HL-60 (cell line): ENCODE data around the gene MAP3K21.

Source experiments
- TF ChIP-seq, protein P1 (sequence below): IDR thresholded peaks from one replicate; pipeline ENCODE4 v1.5.1; 2011; ENCODE audit warnings: low read length, control low read depth, inconsistent platforms; ENCODE audit not compliant: insufficient read depth
- TF ChIP-seq, protein P2 (sequence below): IDR thresholded peaks from 2 replicates; pipeline ENCODE4 v1.6.1; 2012; ENCODE audit warnings: low read depth; ENCODE audit not compliant: insufficient replicate concordance

DNA sequence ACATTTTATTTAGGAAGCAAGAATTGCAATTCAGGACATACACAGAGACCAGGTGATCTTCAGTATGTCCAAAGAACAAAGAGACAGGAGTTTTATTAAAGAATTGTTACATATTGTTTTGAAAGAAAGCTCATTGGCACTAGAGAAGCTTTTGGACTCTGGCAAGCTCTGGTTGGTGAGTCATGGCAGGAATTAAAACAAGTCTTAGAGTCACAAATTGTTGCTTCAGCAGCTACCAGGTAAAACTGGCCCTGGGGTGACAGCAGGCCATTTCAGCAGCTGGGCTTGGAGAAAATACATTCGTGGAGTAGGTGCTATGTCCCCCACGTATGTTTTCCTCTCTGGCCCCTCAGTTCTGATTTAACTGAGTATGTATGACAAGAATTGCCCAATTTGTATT is 58.8 kb downstream of the MAP3K21 start:
- TF ChIP-seq, protein P1, sequence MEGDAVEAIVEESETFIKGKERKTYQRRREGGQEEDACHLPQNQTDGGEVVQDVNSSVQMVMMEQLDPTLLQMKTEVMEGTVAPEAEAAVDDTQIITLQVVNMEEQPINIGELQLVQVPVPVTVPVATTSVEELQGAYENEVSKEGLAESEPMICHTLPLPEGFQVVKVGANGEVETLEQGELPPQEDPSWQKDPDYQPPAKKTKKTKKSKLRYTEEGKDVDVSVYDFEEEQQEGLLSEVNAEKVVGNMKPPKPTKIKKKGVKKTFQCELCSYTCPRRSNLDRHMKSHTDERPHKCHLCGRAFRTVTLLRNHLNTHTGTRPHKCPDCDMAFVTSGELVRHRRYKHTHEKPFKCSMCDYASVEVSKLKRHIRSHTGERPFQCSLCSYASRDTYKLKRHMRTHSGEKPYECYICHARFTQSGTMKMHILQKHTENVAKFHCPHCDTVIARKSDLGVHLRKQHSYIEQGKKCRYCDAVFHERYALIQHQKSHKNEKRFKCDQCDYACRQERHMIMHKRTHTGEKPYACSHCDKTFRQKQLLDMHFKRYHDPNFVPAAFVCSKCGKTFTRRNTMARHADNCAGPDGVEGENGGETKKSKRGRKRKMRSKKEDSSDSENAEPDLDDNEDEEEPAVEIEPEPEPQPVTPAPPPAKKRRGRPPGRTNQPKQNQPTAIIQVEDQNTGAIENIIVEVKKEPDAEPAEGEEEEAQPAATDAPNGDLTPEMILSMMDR, result no peak
- TF ChIP-seq, protein P2, sequence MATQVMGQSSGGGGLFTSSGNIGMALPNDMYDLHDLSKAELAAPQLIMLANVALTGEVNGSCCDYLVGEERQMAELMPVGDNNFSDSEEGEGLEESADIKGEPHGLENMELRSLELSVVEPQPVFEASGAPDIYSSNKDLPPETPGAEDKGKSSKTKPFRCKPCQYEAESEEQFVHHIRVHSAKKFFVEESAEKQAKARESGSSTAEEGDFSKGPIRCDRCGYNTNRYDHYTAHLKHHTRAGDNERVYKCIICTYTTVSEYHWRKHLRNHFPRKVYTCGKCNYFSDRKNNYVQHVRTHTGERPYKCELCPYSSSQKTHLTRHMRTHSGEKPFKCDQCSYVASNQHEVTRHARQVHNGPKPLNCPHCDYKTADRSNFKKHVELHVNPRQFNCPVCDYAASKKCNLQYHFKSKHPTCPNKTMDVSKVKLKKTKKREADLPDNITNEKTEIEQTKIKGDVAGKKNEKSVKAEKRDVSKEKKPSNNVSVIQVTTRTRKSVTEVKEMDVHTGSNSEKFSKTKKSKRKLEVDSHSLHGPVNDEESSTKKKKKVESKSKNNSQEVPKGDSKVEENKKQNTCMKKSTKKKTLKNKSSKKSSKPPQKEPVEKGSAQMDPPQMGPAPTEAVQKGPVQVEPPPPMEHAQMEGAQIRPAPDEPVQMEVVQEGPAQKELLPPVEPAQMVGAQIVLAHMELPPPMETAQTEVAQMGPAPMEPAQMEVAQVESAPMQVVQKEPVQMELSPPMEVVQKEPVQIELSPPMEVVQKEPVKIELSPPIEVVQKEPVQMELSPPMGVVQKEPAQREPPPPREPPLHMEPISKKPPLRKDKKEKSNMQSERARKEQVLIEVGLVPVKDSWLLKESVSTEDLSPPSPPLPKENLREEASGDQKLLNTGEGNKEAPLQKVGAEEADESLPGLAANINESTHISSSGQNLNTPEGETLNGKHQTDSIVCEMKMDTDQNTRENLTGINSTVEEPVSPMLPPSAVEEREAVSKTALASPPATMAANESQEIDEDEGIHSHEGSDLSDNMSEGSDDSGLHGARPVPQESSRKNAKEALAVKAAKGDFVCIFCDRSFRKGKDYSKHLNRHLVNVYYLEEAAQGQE, result no peak
